LoVo (cell line): ENCODE data around the gene RAP1GDS1.
"Not testable (repeated sequence)": the region's sequence is repeated elsewhere in the genome, so short reads cannot be mapped to it uniquely, and the experiment has no call there.

Source experiments
- DNase-seq: peaks from one replicate; pipeline ENCODE4 v3.0.0-alpha.2; 2016; ENCODE audit warnings: low spot score

The RAP1GDS1 gene

GRCh38 chr4:98287328-98287727 is 26.1 kb downstream of the RAP1GDS1 start:
- DNase-seq = no peak

- DNase-seq = not testable (repeated sequence)
Measured at GRCh38 chr4:98288671-98289070, 27.5 kb downstream of the RAP1GDS1 start.

GRCh38 chr4:98289375-98289774 is 28.2 kb downstream of the RAP1GDS1 start:
- no peak for DNase-seq

GRCh38 chr4:98290511-98290910 is 29.3 kb downstream of the RAP1GDS1 start:
- no peak for DNase-seq

- DNase-seq = no peak
Measured at GRCh38 chr4:98293104-98293887, 32.1 kb downstream of the RAP1GDS1 start.

- DNase-seq = no peak
Measured at GRCh38 chr4:98298022-98298421, 36.8 kb downstream of the RAP1GDS1 start.

- no peak for DNase-seq
Measured at GRCh38 chr4:98300706-98301105, 39.5 kb downstream of the RAP1GDS1 start.

- no peak for DNase-seq
Measured at GRCh38 chr4:98305576-98305975, 44.4 kb downstream of the RAP1GDS1 start.

GRCh38 chr4:98310867-98311266 is 49.7 kb downstream of the RAP1GDS1 start:
- no peak for DNase-seq

- DNase-seq = no peak
Measured at GRCh38 chr4:98311656-98312055, 50.5 kb downstream of the RAP1GDS1 start.

- DNase-seq = no peak
Measured at GRCh38 chr4:98314791-98315565, 53.8 kb downstream of the RAP1GDS1 start.

GRCh38 chr4:98318521-98318920 is 57.3 kb downstream of the RAP1GDS1 start:
- DNase-seq = no peak

- DNase-seq = no peak
Measured at GRCh38 chr4:98319021-98319420, 57.8 kb downstream of the RAP1GDS1 start.

- no peak for DNase-seq
Measured at GRCh38 chr4:98326168-98326567, 65.0 kb downstream of the RAP1GDS1 start.

GRCh38 chr4:98327694-98328093 is 66.5 kb downstream of the RAP1GDS1 start:
- DNase-seq = no peak

- not testable (repeated sequence) for DNase-seq
Measured at GRCh38 chr4:98329879-98330640, 68.9 kb downstream of the RAP1GDS1 start.

- DNase-seq = no peak
Measured at GRCh38 chr4:98332017-98332416, 70.8 kb downstream of the RAP1GDS1 start.

GRCh38 chr4:98334461-98334860 is 73.3 kb downstream of the RAP1GDS1 start:
- DNase-seq = no peak

- DNase-seq = no peak
Measured at GRCh38 chr4:98338761-98339438, 77.7 kb downstream of the RAP1GDS1 start.

- DNase-seq = no peak
Measured at GRCh38 chr4:98341309-98341708, 80.1 kb downstream of the RAP1GDS1 start.

GRCh38 chr4:98343626-98344025 is 82.4 kb downstream of the RAP1GDS1 start:
- no peak for DNase-seq

- no peak for DNase-seq
Measured at GRCh38 chr4:98345838-98346237, 84.7 kb downstream of the RAP1GDS1 start.
